ENCODE results near the gene NTNG2.

- TF ChIP-seq, protein P1, sequence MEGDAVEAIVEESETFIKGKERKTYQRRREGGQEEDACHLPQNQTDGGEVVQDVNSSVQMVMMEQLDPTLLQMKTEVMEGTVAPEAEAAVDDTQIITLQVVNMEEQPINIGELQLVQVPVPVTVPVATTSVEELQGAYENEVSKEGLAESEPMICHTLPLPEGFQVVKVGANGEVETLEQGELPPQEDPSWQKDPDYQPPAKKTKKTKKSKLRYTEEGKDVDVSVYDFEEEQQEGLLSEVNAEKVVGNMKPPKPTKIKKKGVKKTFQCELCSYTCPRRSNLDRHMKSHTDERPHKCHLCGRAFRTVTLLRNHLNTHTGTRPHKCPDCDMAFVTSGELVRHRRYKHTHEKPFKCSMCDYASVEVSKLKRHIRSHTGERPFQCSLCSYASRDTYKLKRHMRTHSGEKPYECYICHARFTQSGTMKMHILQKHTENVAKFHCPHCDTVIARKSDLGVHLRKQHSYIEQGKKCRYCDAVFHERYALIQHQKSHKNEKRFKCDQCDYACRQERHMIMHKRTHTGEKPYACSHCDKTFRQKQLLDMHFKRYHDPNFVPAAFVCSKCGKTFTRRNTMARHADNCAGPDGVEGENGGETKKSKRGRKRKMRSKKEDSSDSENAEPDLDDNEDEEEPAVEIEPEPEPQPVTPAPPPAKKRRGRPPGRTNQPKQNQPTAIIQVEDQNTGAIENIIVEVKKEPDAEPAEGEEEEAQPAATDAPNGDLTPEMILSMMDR (IDR thresholded peaks at IDR 0.05), result no peak
- no peak for TF ChIP-seq POLR2AphosphoS5 (IDR thresholded peaks at IDR 0.05)
Measured at GRCh38 chr9:132209228-132209627, 47.4 kb downstream of the NTNG2 start.
